HG03159 (cell line): ENCODE results near the gene HAPLN2.
"Not testable (repeated sequence)": the region's sequence is repeated elsewhere in the genome, so short reads cannot be mapped to it uniquely, and the experiment has no call there.

Experiments used
- ATAC-seq: cut with Tn5 transposase; IDR thresholded peaks from one replicate; pipeline ENCODE4 v1.9.1; 2021; ENCODE audit warnings: mild to moderate bottlenecking, moderate library complexity; ENCODE audit not compliant: unreplicated experiment

Gene HAPLN2

DNA sequence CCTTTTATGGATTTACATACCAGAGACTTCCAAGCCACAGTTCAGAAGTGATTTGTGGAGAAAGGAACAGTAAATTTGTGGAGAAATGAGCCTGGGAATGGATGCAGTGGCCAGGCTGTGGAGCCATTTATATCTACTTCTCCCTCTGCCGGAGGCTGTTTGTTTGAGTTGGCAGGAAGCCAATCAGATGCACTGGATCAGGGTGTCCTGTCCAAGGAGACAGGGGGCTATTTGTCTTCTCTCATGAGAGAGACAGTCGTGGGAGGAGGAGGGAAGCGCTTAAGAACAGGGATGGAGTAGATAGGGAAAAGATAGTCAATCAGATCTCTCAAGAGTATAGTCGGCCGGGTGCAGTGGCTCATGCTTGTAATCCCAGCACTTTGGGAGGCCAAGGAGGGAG is 2.8 kb upstream of the HAPLN2 start:
- no peak for ATAC-seq

DNA sequence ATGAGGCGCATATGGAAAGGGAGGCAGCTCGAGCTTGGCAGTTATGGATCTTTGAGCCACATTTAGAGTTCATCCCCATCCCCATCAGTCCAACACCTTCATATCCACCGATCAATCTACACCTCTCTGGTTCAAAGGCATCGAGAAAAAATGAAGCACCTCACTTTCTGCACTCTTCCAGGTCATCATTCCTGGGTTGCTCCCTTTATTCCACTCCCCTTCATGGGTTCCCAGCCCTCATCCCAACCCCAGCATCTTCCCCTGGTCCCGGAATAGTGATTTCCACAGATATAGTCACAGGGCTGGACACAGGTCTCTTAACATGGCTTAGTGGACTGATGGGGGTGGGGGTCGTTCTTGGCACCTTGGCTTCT is 354 bp downstream of the HAPLN2 start:
- no peak for ATAC-seq

DNA sequence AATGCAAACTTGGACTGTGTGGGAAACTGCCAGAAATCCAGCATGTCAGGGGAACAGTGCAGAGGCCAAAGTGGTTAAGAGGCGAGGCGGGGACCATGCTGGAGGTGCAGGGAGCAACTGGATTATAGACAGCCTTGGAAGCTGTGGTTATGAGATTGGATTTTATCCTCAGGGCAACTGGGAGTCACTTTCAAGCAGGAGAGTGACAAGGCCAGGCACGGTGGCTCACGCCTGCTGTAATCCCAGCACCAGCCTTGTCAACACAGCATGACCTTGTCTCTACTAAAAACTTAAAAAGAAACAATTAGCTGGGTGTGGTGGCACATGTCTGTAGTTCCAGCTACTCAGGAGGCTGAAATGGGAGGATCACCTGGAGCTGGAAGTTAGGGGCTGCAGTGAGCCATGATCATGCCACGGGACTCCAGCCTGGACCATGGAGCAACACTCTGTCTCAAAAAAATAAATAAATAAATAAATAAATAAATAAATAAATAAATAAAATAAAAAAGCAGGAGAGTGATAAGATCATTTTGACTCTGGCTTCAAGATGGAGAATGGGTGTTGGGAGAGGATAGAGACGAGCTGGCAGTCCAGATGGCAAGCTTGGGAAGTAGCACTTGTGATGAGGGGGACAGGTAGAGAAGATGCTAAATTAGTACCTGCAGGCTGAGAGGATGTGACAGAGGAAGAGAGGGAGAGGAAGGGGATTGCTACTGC is 3.5 kb downstream of the HAPLN2 start:
- ATAC-seq = no peak

DNA sequence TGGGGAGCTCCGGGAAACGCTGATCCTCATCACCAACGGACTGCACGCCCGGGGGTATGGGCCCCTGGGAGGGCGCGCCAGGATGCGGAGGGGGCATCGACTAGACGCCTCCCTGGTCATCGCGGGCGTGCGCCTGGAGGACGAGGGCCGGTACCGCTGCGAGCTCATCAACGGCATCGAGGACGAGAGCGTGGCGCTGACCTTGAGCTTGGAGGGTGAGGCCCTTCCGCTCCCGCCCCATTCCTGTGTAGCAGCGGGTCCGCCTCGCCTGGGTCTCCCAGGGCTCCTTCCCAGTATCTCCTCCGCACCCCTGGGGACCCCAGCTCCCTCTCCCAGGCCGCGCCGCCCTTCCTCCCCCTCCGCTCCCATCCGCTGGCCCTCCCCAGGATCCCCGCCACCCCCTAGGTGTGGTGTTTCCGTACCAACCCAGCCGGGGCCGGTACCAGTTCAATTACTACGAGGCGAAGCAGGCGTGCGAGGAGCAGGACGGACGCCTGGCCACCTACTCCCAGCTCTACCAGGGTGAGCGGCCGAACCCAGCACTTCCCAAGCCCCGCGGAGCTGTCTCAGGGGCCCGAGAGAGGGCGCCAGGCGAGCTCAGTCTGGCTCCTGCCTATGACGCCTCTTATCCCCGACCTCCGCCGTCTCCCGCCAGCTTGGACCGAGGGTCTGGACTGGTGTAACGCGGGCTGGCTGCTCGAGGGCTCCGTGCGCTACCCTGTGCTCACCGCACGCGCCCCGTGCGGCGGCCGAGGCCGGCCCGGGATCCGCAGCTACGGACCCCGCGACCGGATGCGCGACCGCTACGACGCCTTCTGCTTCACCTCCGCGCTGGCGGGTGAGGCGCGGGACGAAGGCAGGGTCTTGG is 5.0 kb downstream of the HAPLN2 start:
- no peak for ATAC-seq

DNA sequence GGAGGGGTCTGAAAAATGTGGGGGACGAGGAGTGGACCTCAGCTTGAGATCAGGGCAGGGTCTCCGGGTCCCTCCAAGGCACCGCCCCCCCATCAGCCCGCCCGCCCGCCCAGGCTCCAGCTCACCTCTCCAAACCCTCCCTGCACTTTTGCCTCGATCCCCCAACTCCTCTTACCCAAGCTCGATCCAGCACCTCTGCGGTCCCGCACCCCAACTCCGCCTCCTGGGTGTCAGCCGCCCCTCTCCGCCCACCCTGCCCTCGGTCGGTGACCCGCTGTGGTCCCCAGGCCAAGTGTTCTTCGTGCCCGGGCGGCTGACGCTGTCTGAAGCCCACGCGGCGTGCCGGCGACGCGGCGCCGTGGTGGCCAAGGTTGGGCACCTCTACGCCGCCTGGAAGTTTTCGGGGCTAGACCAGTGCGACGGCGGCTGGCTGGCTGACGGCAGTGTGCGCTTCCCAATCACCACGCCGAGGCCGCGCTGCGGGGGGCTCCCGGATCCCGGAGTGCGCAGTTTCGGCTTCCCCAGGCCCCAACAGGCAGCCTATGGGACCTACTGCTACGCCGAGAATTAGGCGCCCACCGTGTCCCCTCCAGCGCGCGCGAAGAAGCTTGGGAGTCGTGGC is 5.7 kb downstream of the HAPLN2 start:
- ATAC-seq = no peak

DNA sequence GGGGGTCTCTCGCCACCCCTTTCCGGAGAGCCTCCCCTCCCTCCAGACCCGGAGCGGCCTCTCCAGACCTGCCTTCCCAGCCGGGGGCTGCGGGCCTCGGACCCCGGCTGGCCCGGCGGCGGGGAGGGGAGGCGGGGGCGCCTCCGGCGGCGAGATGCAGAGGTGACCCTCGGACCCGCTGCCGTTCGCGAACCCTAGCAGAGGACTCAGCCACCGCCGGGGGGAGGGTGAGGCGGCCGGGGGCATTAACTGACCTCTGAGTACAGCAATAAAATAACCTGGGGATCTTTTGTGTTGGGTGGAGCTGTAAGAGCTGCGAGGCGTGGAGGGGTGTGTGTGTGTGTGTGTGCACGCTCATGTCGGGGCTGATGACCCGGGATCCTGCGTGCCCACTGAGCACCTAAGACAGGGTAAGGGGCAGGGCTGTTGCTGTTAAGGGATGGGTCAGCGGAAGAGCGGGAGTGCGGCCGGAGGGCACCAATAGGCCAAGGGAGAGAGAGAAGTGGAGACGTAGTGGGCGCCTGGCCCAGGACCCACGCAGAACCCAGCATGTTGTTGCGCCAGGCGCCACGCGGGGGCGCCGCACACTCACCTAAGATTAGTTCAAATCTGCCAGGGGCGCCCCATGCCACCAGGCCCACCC is 6.3 kb downstream of the HAPLN2 start:
- ATAC-seq = no peak

DNA sequence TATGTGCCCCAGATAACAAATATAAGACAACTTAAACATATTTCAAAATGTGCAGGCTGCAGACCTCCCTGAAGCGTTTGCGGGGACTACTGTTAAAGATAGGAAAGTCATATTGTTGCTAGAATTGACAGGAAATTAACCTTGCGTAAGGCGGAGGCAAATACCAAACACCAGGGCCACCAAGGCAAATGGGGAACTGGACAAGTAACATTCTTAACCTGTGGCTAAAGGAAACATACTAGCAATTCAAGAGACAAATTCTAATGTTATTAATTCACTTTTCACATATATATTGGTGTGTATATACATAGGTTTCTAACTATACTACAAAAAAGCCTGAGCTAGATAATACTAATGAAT is 6.8 kb downstream of the HAPLN2 start:
- ATAC-seq = no peak

DNA sequence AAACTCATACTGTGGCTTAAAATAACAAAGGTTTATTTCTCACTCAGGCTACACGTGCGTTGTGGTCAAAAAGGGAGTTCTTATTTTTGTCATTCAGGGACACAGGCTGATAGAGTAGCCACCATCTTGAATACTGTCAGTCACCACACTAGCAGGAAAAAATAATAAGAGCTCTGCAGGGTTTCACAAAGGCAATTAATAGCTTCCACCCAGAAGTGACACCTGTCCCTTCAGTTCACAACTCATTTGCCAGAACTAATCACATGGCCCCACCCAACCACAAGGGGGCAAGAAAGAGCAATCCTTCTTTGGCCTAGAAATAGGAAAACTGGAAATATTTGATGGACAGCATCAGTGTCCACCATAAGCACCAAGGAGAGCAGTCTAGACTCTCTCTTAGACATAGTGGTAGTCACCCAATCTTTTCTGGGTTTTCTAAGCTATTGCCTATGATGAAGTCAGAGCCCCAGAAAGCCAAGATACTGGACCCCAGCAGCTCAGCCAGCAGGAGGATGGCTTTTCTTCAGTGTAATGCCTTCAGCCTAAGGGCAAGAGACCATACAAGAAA is 8.2 kb downstream of the HAPLN2 start:
- no peak for ATAC-seq

DNA sequence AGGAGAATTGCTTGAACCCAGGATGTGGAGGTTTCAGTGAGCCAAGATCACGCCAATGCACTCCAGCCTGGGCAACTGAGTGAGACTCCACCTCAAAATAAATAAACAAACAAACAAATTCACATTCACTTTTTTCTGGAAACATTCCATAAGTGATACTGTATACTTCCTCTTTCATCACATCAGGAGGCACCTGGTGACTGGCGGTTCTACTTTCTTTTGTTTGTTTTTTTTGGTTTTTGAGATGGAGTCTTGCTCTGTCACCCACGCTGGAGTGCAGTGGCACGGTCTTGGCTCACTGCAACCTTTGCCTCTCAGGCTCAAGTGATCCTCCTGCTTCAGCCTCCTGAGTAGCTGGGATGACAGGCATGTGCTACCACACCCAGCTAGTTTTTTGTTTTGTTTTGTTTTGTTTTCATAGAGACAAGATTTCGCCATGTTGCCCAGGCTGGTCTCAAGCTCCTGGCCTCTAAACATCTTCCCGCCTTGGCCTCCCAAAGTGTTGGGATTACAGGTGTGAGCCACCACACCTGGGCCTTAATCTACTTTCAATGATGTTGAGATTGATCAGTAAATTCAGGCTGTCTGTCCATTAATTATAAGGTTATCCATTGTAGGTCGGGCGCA is 10.7 kb downstream of the HAPLN2 start:
- ATAC-seq = no peak

DNA sequence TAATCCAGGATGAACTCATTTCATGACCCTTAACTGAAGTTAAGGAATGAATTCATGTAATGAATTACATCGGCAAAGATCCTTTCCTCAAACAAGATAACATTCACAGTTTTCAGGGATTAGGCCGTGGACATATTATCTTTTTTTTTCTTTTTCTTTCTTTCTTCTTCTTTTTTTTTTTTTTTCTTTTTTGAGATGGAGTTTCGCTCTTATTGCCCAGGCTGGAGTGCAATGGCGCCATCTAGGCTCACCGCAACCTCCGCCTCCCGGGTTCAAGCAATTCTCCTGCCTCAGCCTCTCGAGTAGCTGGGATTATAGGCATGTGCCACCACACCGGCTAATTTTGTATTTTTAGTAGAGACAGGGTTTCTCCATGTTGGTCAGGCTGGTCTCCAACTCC is 11.9 kb downstream of the HAPLN2 start:
- ATAC-seq = not testable (repeated sequence)

DNA sequence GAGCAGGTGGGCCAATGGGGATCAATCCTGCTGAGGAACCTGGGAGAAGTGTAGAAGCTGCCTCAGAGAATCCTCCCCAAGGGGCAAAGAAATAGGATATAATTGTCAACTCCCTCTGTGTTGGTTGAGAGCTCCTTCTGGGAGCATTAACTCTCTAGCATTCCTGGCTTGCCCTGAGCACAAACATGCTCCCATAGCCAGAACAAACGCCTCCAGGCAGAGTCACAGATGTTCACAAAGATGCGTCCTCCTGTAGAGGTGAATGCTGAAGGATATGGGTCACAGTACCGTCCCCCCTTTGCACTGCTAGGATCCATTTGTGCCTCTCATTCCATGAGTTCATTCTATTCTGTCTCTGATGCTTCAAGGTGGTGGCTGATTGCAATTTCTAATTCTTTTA is 13.1 kb downstream of the HAPLN2 start:
- no peak for ATAC-seq

DNA sequence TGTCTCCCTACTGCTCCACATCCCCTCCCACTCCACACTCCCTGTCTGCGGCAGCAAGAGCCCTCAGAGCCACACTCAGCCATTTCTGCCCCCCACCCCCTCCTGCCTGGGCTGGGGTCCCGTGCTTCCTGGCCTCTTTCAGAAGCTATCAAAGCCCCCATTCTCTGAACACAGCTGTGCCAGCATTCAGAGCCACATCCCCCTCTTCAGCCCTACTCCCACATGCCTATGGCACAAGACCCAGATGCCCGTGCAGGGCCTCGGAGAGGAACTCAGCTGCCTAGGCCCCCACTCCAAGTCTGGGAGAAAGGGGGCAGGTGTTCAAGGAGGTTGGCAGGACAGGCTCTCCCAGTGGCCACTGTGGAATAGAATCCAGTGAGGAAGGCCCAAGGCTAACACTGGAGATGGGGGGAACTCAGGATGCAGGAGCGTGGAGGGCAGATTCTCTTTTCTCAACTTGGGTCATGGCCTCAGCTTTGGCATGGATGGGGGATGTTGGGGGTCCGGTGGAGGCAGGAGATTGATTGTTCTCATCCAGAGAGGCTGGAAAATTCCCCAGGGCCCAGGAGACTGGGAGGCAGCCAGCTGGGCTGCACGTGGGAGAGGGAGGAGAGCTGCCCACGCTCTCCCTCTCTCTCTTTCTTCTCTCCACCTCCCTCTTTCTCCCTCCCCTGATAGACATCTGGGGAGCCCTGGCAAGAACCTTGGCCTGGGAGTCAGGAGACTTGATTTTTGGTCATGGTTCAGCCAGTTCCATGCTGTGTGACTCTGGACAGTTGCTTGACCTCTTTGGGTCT is 19.2 kb downstream of the HAPLN2 start:
- ATAC-seq = no peak

DNA sequence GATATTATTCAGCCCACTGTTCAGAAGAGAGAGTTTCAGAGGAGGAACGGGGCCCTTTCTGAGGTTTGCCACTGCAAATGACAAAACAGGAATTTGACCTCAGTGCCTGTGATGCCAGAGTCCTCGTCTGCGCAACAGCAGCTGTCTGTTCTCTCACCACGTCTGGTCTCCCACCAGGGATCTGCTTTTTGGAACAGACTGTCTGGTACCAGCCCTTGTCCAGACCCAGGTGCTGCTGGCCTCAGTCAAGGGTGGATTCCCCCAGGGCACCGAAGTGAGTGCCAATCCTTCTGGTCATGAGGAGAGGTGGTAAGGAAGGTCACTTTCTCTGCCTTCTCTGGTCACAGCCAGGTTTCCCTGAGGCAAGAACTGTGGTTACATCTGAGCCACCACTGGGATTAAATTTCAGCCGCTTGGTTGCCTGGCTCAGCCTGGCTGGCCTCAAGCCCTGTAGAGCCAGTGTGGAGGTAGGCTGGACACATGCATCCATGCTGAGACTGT is 20.4 kb downstream of the HAPLN2 start:
- no peak for ATAC-seq

DNA sequence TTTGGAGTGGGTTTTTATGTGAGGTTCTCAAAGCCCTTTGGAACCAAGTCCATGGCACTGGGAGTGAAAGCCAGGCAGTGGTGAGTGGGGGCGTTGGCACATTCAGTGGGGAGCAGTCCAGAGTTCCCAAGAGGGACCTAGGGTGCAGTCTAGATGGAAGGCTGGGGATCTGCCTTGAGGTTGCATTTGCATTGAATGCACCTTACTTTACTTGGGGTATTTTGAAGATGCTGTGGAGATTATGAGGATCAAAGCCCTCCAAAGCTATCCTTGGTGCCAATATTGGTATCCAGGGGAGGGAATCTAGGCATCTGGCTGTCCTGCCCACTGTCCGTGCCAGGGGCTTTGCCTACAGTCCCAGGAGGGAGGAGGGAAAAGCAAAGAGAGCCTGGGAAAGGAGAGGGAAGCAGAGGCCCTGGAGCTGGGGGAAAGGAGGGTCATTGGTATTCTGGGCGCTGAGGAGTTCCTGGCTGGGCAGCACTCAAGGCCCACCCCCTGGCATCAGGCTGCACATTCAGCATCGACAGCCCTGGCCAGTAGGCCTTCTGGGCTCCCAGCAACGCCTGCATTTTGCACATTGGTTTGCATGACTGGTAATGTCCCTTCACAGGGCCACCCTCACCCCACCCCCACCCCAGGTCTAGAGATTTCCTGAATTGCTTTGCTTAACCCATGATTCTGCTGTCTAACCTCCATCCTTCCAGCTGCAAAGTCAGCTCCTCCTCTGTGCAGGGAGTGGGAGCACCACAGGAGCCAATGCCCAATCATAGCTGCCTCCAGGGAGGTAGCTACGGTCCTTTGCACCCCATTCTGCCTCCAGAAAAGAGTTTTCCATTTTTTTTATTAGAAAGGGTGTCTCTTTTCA is 21.9 kb downstream of the HAPLN2 start:
- ATAC-seq = no peak

DNA sequence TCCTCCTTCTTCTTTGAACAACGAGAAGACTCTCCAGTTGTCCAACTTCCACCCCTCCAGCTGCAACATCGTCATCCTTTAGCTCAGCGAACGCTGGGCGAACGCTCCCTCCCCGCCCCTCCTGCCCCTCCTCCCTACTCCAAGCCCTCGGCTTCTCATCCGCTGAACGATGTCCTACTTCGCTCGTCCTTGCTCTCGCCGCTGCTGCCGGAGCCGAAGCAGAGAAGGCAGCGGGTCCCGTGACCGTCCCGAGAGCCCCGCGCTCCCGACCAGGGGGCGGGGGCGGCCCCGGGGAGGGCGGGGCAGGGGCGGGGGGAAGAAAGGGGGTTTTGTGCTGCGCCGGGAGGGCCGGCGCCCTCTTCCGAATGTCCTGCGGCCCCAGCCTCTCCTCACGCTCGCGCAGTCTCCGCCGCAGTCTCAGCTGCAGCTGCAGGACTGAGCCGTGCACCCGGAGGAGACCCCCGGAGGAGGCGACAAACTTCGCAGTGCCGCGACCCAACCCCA is 22.6 kb downstream of the HAPLN2 start, which contains the start of gene BCAN:
Gene BCAN, plus strand, starts transcription at position 357 of the 504 bp plus-strand sequence. CDS start 3,938 bp downstream, outside the sequence.
- ATAC-seq = no peak

DNA sequence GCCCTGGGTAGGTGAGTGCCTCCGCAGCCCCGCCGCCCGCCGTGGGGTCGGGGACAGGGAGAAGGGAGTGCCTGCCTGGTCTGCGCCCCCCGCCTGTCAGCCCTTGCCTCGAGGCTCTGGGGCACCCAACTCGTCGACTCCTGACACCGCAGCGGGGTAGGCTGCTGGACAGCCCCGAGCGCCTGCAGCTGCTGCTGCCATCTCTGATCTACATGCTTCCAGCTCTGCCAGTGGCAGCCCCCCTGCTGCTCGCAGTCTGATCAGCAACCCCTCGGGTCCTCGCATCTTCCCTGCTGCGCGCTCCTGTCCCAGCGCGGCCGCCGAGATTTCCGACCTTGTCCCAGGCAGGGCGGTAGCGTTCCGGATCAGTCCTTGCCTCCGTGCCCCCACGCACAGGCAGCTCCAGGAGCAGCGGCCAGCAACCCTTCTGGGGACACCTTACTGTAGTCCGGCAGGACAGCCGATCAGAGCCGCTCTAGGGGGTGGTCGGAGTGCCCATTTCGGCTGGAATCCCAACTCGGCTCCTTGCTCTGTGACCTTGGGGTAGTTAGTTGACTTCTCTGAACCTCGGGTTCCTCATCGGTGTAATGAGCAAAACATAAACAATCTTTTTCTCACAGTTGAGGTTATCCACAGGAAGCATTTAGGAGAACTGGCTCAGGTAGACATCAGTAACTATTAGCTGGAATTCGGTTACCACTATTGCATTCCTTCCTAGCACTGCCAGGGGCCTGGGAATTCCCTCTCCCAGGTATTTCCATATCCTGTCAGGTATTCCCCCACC is 23.2 kb downstream of the HAPLN2 start:
- no peak for ATAC-seq

DNA sequence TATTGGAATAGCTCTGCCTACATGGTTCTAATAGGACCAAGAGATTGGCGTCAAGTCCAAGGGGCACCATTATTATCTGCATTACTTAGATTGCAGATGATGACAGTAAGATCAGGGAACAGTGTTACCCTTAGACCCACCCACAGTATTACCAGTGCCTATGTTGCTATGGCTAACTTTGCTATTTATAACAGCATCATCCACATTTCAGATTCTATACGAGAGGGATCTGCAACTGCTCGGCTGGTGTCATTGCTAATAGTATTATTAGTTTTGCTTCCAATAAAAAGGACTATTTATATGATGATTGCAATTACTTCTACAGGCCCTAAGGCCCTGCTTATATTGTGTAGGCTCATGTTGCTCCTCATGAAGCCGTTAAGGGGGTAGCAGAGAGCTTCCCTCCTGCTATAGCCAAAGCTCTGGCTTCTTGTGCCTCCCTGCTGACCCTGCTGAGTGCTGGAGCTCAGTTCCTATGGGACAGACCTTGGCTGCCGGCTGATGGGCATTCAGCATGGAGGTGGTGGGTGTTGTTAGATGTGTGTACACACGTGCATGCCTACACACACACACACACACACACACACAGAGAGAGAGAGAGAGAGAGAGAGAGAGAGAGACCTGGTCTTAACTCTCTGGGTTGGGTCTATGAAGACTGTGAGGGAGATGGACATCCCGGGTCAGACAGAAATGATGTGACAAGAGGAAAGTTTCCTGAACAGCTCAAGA is 24.0 kb downstream of the HAPLN2 start:
- ATAC-seq = no peak
